GM20000 (cell line): ENCODE measurements around the gene KRTAP21-1.

Experiments
- DNase-seq: peaks from one replicate; pipeline ENCODE4 v3.0.0; 2012; ENCODE audit warnings: low spot score
- CTCF ChIP-seq: IDR thresholded peaks from 2 replicates; pipeline ENCODE4 v1.5.1; 2012; ENCODE audit warnings: mild to moderate bottlenecking, control low read depth; ENCODE audit errors: extremely low read depth, missing control alignments

The KRTAP21-1 gene

GRCh38 chr21:30714946-30715345 lies 40.3 kb downstream of the KRTAP21-1 start:
- no peak for TF ChIP-seq CTCF
- DNase-seq, result no peak

- TF ChIP-seq CTCF, result no peak
- no peak for DNase-seq
Observed at GRCh38 chr21:30714456-30714855, 40.8 kb downstream of the KRTAP21-1 start.

- DNase-seq, result no peak
- TF ChIP-seq CTCF, result no peak
Observed at GRCh38 chr21:30713766-30714165, 41.5 kb downstream of the KRTAP21-1 start.

GRCh38 chr21:30710499-30710898 lies 44.7 kb downstream of the KRTAP21-1 start:
- DNase-seq, result no peak
- TF ChIP-seq CTCF, result no peak

- TF ChIP-seq CTCF, result no peak
- no peak for DNase-seq
Observed at GRCh38 chr21:30707409-30707808, 47.8 kb downstream of the KRTAP21-1 start.
